NCI-H526 (cell line): ENCODE measurements around the gene TUBA1B.
"Not testable (repeated sequence)": the region's sequence is repeated elsewhere in the genome, so short reads cannot be mapped to it uniquely, and the experiment has no call there.

Experiments used
- DNase-seq, 2 experiments: peaks; one replicate each; lab custom pipeline; 2025; lab: John Stamatoyannopoulos, UW

The TUBA1B gene

DNA sequence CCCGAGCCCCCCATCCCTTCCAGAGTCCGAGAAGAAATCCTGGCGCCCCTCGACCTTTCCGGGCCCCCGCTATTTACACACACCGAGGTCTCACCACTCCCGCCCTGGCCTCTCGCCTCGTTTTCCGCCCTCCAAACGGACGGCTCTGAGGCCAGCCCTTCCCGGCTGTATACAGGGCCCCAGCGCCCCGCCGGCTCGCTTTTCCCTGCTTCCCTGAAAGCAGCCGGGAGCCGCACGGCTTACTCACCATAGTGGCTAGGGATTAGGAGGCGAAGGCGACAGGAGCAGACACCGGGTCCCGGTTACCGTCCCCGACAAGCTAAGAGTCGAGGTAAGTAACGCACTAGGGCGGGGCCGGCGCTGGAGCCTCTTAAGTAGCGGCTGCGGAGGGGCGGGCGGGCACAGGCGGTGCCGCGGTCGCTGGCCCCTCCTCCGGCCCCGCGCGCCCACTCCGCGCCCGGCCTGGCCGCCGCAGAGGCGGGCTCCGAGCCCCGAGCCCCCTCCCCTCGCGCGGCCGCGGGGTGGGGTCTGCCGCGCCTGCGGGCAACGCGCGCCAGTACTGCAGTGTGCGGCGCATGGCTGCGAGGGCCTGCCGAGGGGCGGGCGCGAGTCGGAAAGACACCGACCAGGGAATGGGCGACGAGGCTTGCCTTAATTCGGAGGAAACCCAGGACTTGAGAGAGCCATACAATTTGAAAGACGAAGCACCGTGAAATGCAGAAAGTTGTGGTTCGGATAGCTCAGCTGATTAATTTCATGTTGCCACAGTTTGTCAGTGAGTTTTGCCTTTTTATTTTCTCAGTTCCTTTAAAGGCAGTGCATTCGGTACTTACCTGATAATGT, at the start of gene TUBA1B:
Gene TUBA1B, minus strand, starts transcription at position 345 of the 843 bp plus-strand sequence. Its CDS starts 95 bp downstream, at position 250.
- peak; percentile 89 to 96 for DNase-seq

DNA sequence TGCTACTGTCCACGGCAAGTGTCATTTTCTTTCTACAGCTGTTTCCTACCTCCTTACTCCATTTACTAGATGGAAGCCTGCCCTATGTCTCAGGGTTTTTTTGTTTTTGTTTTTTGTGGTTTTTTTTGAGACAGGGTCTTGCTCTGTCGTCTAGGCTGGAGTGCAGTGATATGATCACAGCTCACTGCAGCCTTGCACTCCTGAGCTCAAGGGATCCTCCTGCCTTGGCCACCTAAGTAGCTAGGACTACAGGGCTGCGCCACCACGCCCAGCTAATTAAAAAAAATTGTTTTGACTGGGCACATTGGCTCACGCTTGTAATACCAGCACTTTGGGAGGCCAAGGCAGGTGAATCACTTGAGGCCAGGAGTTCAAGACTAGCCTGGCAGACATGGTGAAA, 43.0 kb upstream of the TUBA1B start:
- no peak for DNase-seq

DNA sequence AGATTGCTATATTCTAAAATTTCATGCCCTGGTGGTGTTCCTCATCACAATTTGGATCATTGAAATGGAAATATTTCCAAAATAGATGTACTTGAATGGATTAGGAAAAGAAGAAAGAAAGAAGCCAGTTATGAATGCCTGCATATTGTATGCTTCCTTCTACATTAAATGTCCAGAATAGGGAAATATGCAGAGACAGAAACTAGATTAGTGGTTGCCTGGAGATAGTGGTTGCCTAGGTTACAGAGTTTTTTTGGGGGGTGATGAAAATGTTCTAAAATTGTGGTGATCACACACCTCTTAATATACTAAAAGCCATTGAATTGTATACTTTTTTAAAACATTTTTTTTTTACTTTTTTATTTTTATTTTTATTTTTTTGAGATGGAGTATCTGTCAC, 39.7 kb upstream of the TUBA1B start:
- DNase-seq, result no peak

DNA sequence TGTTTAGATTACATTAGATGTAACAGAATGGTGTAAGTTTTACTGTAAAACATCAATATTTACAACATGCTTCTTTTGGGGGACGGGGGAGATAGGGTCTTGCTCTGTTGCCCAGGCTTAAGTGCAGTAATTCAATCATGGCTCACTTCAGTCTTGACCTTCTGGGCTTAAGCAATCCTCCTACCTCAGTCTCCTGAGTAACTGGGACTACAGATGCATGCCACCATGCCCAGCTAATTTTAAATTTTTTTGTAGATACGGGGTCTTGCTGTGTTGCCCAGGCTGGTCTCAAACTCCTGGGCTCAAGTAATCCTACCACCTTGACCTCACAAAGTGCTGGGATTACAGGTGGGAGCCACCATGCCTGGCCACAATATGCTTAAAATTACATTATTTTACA, 33.9 kb upstream of the TUBA1B start:
- no peak for DNase-seq

DNA sequence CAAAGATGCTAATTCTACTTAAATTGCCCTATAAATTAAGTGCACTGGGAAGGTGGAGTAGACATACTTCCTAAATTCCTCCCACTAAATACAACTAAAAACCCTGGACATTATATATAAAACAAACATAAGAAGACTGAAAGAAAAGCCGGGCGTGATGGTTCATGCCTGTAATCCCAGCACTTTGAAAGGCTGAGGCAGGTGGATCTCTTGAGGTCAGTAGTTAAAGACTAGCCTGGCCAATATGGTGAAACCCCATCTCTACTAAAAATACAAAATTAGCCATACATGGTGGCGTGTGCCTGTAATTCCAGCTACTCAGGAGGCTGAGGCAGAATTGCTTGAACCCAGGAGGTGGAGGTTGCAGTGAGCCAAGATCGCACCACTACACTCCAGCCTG, 30.7 kb upstream of the TUBA1B start:
- not testable (repeated sequence) for DNase-seq

DNA sequence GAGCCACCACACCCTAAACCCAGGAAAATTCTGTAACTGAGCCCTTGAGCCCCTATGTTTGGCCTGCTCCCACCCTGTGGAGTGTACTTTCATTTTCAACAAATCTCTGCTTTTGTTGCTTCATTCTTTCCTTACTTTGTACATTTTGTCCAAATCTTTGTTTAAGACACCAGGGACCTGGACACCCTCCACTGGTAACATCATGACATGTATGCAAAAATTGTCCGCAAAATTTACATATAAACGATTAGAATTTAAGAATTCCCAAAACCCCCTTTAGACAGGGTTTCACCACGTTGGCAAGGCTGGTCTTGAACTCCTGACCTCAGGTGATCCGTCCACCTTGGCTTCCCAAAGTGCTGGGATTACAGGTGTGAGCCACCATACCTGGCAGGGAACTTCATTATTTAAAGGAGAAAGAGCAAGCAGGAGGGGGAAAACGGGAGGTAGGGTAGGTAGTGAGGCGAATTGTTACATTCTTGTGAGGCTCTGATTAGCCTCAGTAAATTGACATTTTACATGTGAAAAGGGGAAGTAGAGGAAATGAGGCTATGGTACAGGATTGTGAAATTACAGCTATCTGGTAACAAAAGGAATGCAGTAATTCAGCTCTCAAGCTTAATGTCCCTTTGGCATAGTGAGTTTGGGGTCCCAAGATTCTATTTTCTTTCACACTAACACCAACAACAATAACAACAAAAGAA, 30.0 kb upstream of the TUBA1B start:
- peak in 1 of 2 experiments; percentile 47 for DNase-seq

DNA sequence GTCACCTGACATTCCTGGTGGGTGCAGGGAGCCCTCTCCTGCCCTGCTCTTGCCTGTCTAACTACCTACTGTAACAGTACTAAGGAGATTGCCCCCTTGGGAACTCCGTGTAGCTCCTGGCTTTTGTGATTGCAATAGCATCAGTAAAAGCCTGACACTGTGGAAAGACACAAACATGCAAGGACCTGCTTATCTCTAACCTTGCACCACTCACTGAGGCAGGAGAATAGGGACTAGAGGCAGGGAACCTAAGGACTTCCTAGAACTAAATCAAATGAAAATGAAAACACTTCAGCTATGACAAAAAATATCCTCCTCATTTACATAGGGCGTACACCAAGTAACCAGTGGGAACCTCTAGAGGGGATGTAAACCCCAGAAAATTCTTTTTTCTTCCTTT, 29.2 kb upstream of the TUBA1B start:
- peak; percentile 59 to 82 for DNase-seq

DNA sequence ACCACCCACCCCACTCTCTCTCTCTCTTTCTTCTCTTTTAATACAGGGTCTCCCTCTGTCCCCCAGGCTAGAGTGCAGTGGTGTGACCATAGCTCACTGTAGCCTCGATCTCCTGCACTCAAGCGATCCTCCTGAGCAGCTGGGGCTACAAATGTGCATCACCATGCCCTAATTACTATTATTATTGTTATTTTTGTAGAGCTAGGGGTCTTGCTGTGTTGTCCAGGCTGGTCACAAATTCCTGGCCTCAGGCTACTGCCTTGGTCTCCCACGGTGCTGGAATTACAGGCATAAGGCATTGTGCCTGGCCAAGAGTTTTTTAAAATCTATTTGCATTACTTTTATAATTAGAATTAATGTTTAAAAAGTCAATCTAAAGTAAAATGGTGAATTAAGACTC, 23.0 kb upstream of the TUBA1B start:
- no peak for DNase-seq

DNA sequence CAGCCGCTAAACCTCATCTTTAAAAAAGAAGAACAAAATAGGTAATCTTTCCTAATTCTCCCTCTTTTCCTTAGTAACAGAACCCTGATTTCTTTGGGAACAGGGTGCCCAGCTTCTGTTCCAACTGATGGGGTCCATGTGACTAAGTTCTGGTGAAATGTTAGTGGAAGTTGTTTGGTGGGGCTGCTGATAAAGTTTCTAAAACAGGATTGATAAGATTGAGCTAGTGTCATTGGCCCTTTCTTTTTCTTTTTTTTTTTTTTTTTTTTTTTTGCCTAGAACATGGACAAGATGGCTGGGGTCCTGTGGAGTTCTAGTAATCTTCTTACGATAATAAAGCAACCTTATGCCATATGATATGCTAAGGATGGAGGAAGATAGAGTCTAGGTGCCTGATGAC, 16.2 kb upstream of the TUBA1B start:
- no peak for DNase-seq

DNA sequence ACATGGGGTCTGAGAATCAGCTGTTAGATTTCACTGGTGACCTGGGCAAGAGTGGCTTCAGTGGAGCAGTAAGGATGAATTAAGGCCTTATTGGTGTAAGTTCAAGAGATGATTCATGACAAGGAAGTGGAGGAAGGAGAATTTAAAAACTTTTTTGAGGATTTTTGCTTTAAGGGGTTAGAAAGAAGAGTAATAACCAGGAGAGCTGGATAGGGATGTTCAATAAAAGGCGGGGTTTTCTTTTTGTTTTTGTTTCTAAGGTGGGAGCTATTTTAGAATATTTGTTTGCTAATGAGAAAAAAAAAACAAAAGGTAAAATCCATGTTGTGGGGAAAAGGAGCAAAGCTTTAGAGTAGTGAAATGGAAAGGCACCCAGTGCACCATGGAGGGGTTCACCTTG, 15.2 kb upstream of the TUBA1B start:
- DNase-seq, result no peak

DNA sequence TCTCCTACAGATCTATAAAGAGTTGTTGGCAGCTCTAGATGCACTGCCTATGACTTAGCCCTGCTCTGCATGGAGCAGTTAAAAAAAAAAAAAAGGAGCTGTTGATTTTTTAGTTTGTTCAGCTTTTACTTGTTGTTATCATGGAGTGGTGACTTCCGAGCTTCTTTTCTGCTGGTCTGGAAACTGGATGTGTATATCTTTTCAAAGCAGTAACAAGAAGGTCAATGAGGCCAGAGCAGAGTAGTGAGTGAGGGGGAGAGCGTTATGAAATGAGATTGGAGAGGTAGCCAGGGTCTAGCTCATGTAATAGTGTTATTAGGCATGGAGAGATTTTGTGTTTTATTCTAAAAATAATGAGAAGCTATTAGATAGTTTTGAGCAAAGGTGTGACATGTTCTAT, 13.2 kb upstream of the TUBA1B start:
- DNase-seq, result no peak

DNA sequence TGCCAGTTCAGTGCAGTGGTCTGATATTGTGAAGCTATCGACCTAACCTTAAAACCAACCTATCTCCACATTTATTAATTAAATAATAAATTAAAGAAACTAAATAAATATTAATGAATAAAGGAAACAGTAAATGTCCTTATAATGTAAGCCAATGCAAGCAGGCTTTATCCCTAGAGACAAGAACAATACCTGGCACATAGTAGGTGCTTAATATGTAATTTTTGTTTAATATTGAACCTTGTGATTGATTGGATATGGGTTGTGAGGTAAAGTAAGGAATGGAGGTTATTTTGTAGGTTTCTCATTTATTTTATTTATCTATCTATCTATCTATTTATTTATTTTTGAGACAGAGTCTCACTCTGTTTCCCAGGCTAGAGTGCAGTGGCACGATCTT, 7.8 kb upstream of the TUBA1B start:
- DNase-seq, result no peak

DNA sequence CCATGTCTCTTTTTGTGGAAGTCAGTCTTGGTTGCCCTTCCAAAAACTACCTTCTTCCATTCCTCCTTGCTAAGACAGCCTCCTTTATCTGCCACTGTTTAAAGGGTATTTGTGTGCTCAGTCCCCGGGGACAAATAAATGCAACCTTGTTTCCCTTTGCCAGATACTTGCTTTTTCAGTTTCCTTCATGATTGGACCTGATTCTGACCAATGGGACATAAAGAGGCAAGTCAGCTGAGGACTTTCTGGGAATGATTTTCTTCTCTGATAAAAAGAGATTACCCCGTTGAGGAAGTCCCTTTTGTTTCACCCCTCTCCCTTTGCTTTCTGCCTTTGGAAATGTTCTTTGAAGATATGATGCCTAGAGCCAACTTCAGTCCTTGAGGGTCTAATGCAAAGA, 7.4 kb upstream of the TUBA1B start:
- DNase-seq, result peak; percentile 49 to 58

DNA sequence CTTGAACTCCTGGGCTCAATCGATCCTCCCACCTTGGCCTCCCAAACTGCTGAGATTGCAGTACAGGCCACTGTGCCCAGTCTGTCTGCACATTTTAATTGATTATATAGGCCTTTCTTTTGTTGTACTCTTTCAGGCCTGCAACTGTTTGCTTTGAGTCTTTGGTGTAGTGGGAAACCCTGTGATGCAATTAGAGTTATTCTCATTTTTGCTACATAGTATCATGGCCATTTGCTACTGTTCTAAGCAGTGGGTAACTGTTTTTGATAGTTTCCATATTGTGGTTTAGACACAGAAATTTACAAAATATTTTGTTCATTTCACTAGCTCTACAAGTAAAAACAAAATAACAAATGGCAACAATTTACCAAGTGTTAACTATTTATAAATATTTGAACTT, 6.3 kb upstream of the TUBA1B start:
- no peak for DNase-seq

DNA sequence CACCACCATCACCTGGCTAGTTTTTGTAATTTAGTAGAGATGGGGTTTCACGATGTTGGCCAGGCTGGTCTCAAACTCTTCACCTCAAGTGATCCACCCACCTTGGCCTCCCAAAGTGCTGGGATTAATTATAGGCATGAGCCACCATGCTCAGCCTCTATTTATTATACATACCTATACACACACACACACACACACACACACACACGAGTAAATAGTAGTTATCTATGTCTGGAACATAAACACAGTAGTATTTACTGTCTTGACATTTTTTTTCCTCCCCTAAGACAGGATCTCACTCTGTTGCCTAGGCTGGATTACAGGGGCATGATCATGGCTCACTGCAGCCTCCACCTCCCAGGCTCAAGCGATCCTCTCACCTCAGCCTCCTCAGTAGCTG, 5.8 kb upstream of the TUBA1B start:
- DNase-seq, result not testable (repeated sequence)

DNA sequence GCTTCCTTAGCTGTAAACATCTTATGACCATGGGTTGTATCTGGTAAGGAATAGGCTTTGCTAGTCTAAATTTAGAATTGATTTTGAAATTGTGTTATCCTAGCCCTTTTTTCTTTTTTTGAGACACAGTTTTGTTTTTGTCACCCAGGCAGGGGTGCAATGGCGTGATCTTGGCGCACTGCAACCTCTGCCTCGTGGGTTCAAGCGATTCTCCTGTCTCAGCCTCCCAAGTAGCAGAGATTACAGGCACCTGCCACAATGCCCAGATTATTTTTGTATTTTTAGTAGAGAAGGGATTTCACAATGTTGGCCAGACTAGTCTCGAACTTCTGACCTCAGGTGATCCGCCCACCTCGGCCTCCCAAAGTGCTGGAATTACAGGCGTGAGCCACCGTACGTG, 2.4 kb upstream of the TUBA1B start:
- no peak for DNase-seq

DNA sequence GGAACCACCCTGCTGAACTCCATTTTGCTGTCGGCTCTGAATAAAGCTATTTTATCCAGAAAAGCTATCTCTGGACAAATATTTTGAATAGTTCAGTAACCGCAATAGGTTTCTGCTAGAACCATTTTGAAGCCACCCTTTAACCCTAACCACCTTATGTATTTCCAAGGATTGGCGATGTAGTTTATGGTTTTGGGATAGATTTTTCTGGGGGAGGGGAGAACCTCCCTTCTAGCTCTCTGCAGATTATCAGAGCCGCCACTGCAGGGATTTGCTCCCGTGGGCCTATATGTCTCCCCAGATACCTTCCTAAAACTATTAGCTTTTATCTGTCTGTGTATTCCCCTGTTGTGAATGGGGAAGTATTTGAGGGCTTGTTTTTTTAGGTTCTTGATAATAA, 1.8 kb upstream of the TUBA1B start:
- peak in 1 of 2 experiments; percentile 43 for DNase-seq

DNA sequence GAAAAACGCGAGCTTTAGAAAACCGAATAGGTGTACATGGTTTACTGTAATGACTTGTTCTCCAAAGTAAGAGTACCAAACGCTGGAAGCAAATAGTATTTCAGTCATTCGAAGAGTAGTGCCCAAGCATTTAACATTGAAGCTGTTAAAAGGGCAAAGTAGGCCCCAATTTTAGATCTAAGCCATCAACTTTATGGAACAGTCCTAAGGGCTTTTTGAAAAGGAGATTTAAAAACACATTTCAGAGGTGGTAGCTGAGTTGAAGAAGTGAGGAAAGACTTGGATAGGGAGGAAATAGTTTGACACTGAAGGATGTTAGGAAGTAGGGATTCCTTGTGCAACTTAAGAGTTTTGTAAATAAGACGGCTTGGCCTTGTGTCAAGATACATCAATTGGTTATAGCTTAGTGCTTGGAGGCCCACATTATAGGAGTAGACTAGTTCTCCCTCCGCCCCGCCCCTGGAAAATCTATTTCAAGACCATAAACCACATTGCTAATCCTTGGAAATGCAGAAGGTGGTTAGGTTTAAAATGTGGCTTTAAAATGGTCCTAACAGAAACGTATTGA, 783 bp upstream of the TUBA1B start:
- peak; percentile 45 to 56 for DNase-seq

DNA sequence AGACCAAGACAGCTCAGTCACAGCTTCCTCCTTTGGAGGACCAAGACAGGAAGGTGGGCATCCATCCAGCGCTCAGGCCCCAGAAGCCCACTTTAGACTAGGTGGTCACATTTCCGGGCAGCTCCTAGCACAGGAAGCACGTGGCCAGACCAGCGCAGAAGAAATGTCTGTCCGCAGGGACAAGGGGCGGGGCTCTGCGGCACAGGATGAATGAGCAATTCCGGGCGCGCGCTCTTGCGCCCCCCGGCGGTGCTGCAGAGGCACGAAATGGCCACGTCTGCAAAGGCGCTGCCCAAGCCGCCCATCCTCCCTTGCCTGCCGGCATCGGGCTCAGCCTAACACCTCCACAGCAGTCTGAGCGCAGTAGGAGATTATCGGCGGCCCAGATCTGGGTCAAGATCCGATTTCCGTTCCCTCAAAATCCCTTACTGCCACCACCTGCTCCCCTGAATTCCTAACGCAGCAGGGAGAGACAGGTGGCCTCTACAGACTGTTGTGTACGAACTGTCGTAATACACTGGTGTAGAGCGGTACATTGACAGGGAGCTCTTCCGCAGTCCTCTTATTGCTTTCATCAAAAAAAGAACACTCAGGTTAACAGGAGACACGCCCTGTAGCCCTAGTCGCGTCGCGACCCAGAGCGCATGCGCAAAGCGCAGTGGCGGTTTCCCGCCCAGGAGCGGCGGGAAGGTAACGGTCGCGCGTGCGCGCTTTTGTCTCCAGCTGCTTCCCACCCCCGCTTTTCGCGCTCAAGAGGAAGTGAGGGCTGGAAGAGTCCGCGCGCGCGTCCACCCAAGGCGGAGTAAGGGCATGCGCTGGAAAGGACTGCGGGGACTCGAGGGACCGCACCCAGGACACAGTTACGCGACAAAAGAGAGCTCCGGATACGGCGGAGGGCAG, 794 bp downstream of the TUBA1B start:
- DNase-seq, result peak; percentile 83 to 95

DNA sequence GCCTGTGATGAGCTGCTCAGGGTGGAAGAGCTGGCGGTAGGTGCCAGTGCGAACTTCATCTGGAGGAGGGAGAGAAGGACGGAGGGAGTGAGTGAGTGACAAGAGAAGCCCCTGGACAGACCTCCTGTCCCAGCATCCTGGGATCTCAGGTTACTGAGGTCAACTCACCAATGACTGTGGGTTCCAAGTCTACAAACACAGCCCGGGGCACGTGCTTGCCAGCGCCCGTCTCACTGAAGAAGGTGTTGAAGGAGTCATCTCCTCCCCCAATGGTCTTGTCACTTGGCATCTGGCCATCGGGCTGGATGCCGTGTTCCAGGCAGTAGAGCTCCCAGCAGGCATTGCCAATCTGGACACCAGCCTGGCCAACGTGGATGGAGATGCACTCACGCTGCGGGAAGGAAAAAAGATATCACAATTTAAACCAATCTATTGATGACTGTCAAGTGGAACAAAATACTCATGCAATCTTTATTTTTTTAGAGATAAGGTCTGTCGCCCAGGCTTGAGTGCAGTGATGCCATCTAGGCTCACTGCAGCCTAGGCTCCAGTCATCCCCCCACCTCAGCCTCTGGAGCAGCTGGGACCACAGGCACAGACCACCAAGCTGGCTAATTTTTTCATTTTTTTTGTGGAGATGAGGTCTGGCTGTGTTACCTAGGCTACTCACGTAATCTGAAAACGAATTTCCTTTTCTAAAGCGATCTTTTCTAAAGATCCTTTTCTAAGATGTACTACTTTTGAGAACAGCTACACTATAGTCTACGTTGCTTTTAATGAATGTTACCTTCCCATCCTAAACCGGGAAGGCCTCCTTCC, 1.7 kb downstream of the TUBA1B start:
- no peak for DNase-seq

DNA sequence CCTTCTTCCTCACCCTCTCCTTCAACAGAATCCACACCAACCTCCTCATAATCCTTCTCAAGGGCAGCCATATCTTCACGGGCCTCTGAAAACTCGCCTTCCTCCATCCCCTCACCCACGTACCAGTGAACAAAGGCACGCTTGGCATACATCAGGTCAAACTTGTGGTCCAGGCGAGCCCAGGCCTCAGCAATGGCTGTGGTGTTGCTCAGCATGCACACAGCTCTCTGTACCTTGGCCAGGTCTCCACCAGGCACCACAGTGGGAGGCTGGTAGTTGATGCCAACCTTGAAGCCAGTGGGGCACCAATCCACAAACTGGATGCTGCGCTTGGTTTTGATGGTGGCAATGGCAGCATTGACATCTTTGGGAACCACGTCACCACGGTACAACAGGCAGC, 3.2 kb downstream of the TUBA1B start:
- DNase-seq, result not testable (repeated sequence)
